HepG2 (cell line): Measurements from ENCODE around the gene SYNGAP1. TPM values are rescaled to one million over a fixed set of nuclear protein-coding genes. Genes with fewer than 3 reads are reported as not detected.

Source experiments
- ATAC-seq: fragments of 200-7000 bp; cut with Tn5 transposase; 3 replicates; pipeline ENCODE4 v1.9.1; 2020; ENCODE audit warnings: mild to moderate bottlenecking, moderate library complexity
- BruUV-seq: library from RNA; stranded (reverse); fragments of 400-500 nt; replicated peaks from 2 replicates; lab custom pipeline; 2021; lab: Mats Ljungman, UMichigan
- CTCF ChIA-PET: fragments of 300-600 bp; formaldehyde crosslinking; extraction: SDS; loops from one replicate; lab custom pipeline; 2021; ENCODE audit warnings: low total read pairs, inconsistent platforms, low intra/inter-chr PET ratio; lab: Yijun Ruan, JAX
- POLR2A ChIA-PET: fragments of 350-600 bp; sonication (Branson Sonifier 250); formaldehyde crosslinking; loops from one replicate; lab custom pipeline; 2020; ENCODE audit warnings: antibody characterized with exemption, inconsistent platforms; lab: Yijun Ruan, JAX
- DNase-seq: peaks from one replicate; pipeline ENCODE4 v3.0.0-alpha.2; 2015; ENCODE audit warnings: low spot score
- FAIRE-seq: peaks from 3 replicates; lab custom pipeline; 2011; peaks lifted over from hg19 to GRCh38; lab: Jason Lieb, UNC
- H2AFZ ChIP-seq: one replicate; pipeline ENCODE4 v1.6.1; 2011; ENCODE audit warnings: low read length, inconsistent platforms
- H3K27ac ChIP-seq: fragments of 300-600 bp; 3 replicates; pipeline ENCODE4 v1.8.0; 2011; ENCODE audit warnings: mixed run types, mild to moderate bottlenecking, mixed read lengths, low read length, inconsistent platforms; ENCODE audit not compliant: insufficient read depth; ENCODE audit errors: extremely low read length
- H3K27me3 ChIP-seq, 2 experiments: fragments of 200-600 bp in 1 of 2; 2 replicates in 1 of 2; 3 replicates in 1 of 2; pipeline versions ENCODE4 v1.6.0 to v1.8.0; 2011; ENCODE audit warnings: low read length in 2 of 2, mild to moderate bottlenecking in 2 of 2, moderate library complexity in 2 of 2, inconsistent platforms in 1 of 2; ENCODE audit not compliant: insufficient read depth in 2 of 2, control insufficient read depth in 1 of 2
- H3K36me3 ChIP-seq, 2 experiments: fragments of 200-600 bp in 1 of 2; replicated peaks in 1 of 2; 2 replicates in 1 of 2; 3 replicates in 1 of 2; pipeline versions ENCODE4 v1.5.1 to v1.8.0; 2011; ENCODE audit warnings: low read length in 2 of 2, inconsistent platforms in 1 of 2; ENCODE audit not compliant: insufficient read depth in 2 of 2, control insufficient read depth in 1 of 2
- H3K4me1 ChIP-seq: 2 replicates; pipeline ENCODE4 v1.5.1; 2012; ENCODE audit warnings: low read length, inconsistent platforms; ENCODE audit not compliant: insufficient read depth
- H3K4me2 ChIP-seq: 2 replicates; pipeline ENCODE4 v1.6.0; 2011; ENCODE audit warnings: low read depth, low read length, inconsistent platforms
- H3K4me3 ChIP-seq, 3 experiments: fragments of 200-600 bp in 1 of 3; sonication (generic), shearing (Covaris generic) in 1 of 3; replicated peaks in 1 of 3; 2 replicates each; pipeline ENCODE4 v1.5.1; 2011 to 2016; ENCODE audit warnings: low read length in 3 of 3, inconsistent platforms in 2 of 3, low read depth in 2 of 3, mild to moderate bottlenecking in 2 of 3, control low read depth in 1 of 3, mixed read lengths in 1 of 3; ENCODE audit not compliant: insufficient read depth in 1 of 3
- H3K79me2 ChIP-seq: one replicate; pipeline ENCODE4 v1.6.1; 2011; ENCODE audit warnings: low read length, inconsistent platforms; ENCODE audit not compliant: insufficient read depth
- H3K9ac ChIP-seq: 2 replicates; pipeline ENCODE4 v1.6.0; 2011; ENCODE audit warnings: mild to moderate bottlenecking, low read depth, low read length, inconsistent platforms; ENCODE audit not compliant: insufficient read depth
- H3K9me3 ChIP-seq: 2 replicates; pipeline ENCODE4 v1.5.1; 2012; ENCODE audit warnings: mild to moderate bottlenecking, low read length
- H4K20me1 ChIP-seq: 2 replicates; pipeline ENCODE4 v1.6.0; 2011; ENCODE audit warnings: inconsistent platforms, mild to moderate bottlenecking, low read length, moderate library complexity; ENCODE audit not compliant: insufficient read depth
- BHLHE40 ChIP-seq: IDR thresholded peaks from 2 replicates; pipeline ENCODE4 v1.6.1; 2011; ENCODE audit warnings: low read length, improper control_type of control experiment
- CENPT ChIP-seq: sonication (generic); formaldehyde crosslinking; IDR thresholded peaks from 2 replicates; pipeline ENCODE4 v1.8.0; 2022; ENCODE audit warnings: low read depth, mild to moderate bottlenecking, moderate library complexity, missing genetic modification reagents
- CREB1 ChIP-seq, 2 experiments: fragments of 450-650 bp in 1 of 2; IDR thresholded peaks; 2 replicates each; pipeline ENCODE4 v1.6.1; 2016 to 2017; ENCODE audit warnings: control low read depth in 1 of 2, mild to moderate bottlenecking in 1 of 2, missing compliant biosample characterization in 1 of 2, missing genetic modification characterization in 1 of 2
- GLMP ChIP-seq: sonication (generic); formaldehyde crosslinking; IDR thresholded peaks from 2 replicates; pipeline ENCODE4 v1.9.0; 2021; ENCODE audit warnings: missing genetic modification reagents, mild to moderate bottlenecking, borderline replicate concordance
- KLF11 ChIP-seq: IDR thresholded peaks from 2 replicates; pipeline ENCODE4 v1.6.1; 2016; ENCODE audit warnings: missing compliant biosample characterization
- PAWR ChIP-seq: sonication (generic); formaldehyde crosslinking; IDR thresholded peaks from 2 replicates; pipeline ENCODE4 v1.4.0; 2020; ENCODE audit warnings: missing genetic modification reagents, mild to moderate bottlenecking, borderline replicate concordance
- PRDM10 ChIP-seq: sonication (generic); formaldehyde crosslinking; IDR thresholded peaks from 2 replicates; pipeline ENCODE4 v1.4.0; 2020; ENCODE audit warnings: low read depth, missing genetic modification reagents
- SIX4 ChIP-seq: sonication (generic); formaldehyde crosslinking; IDR thresholded peaks from 2 replicates; pipeline ENCODE4 v1.4.0; 2020; ENCODE audit warnings: missing genetic modification reagents
- THAP7 ChIP-seq: sonication (generic); formaldehyde crosslinking; IDR thresholded peaks from 2 replicates; pipeline ENCODE4 v1.8.1; 2023; ENCODE audit warnings: mild to moderate bottlenecking, missing genetic modification reagents
- ZBTB14 ChIP-seq: sonication (generic); formaldehyde crosslinking; IDR thresholded peaks from 2 replicates; pipeline ENCODE4 v1.4.0; 2020; ENCODE audit warnings: missing genetic modification reagents
- ZFAT ChIP-seq: sonication (generic); formaldehyde crosslinking; conservative IDR thresholded peaks from 2 replicates; pipeline ENCODE4 v1.8.1; 2023; ENCODE audit warnings: missing genetic modification reagents, inconsistent platforms
- ZMYM3 ChIP-seq: sonication (generic); formaldehyde crosslinking; IDR thresholded peaks from 2 replicates; pipeline ENCODE4 v1.5.1; 2020; ENCODE audit warnings: mild to moderate bottlenecking, missing genetic modification reagents
- ZNF326 ChIP-seq: sonication (generic); formaldehyde crosslinking; IDR thresholded peaks from 2 replicates; pipeline ENCODE4 v1.4.0; 2020; ENCODE audit warnings: missing genetic modification reagents, borderline replicate concordance
- ZNF446 ChIP-seq: sonication (generic); formaldehyde crosslinking; IDR thresholded peaks from 2 replicates; pipeline ENCODE4 v1.5.0; 2020; ENCODE audit warnings: mild to moderate bottlenecking, missing genetic modification reagents
- ZNF468 ChIP-seq: sonication (generic); formaldehyde crosslinking; IDR thresholded peaks from 2 replicates; pipeline ENCODE4 v1.8.0; 2022; ENCODE audit warnings: mild to moderate bottlenecking, moderate library complexity, missing genetic modification reagents
- ZNF549 ChIP-seq: sonication (generic); formaldehyde crosslinking; IDR thresholded peaks from 2 replicates; pipeline ENCODE4 v1.5.0; 2020; ENCODE audit warnings: missing genetic modification reagents
- ZNF639 ChIP-seq: conservative IDR thresholded peaks from 2 replicates; pipeline ENCODE4 v1.6.1; 2018; ENCODE audit warnings: missing genetic modification reagents
- WGBS: methylation state at CpG from one replicate; pipeline ENCODE4 v1.1.6; 2017; ENCODE audit warnings: low lambda C conversion rate; 5-methylcytosine and 5-hydroxymethylcytosine counted together
- in situ Hi-C: cut with HindIII; loops from 2 replicates; pipeline ENCODE4 v1.10.0; 2017; ENCODE audit warnings: low pct_unique_long_range_greater_than_20kb; ENCODE audit not compliant: extremely low pct_ligation_motif_present
- intact Hi-C: fragments of 100-400 bp; cut with micrococcal nuclease; formaldehyde crosslinking; loops from one replicate; pipeline ENCODE4 v1.10.0; 2022; ENCODE audit not compliant: unreplicated experiment
- polyA plus RNA-seq, 8 experiments: library from polyadenylated mRNA; depleted of rRNA in 3 of 8; stranded (reverse) in 7 of 8; unstranded in 1 of 8; fragments of >200 nt; fragmentation: Illumina TruSeq in 4 of 8; extraction: Trizol in 4 of 8; gene quantifications; 2 replicates each; pipeline versions ENCODE4 v1.2.1 to v1.2.3, GENCODE V29; 2011 to 2016; ENCODE audit warnings: low read depth in 4 of 8, missing spikeins in 1 of 8, mixed read lengths in 1 of 8; ENCODE audit not compliant: insufficient read depth in 1 of 8
- total RNA-seq, 5 experiments: library from RNA; depleted of rRNA; stranded (reverse); fragments of >200 nt; fragmentation: Illumina TruSeq; extraction: Trizol; gene quantifications; 2 replicates each; pipeline ENCODE4 v1.2.3, GENCODE V29; 2016; ENCODE audit warnings: low read depth in 1 of 5

SYNGAP1 gene
- total and polyA plus RNA-seq, 2 of the 13 experiments (the other 11 are each of a cell fraction or from before 2014, with no cell fraction given): 0.75 to 1.1 TPM

GRCh38 chr6:33451606-33452005, 31.7 kb downstream of the SYNGAP1 start (continued):
- TF ChIP-seq THAP7 (CRISPR knock-in tag) (no peak), ZNF468 (CRISPR knock-in tag) (no peak), ZNF549 (no peak), ZFAT (CRISPR knock-in tag) (no peak), CREB1 (IDR thresholded peaks at IDR 0.05) (no peak), CREB1 (CRISPR knock-in tag; IDR thresholded peaks at IDR 0.05) (no peak), ZNF326 (CRISPR knock-in tag) (no peak), ZNF446 (no peak)

GRCh38 chr6:33452496-33452895, 32.6 kb downstream of the SYNGAP1 start:
- no peak overlapping the region for H3K27ac ChIP-seq
- POLR2A ChIA-PET: no interaction called here
- H2AFZ ChIP-seq: no peak overlapping the region
- no peak overlapping the region for H3K4me2 ChIP-seq
- H3K79me2 ChIP-seq: peaks cover 15% of the 10 kb centered on the region
- CTCF ChIA-PET: no interaction called here
- peaks cover 20% of the 10 kb centered on the region for H3K4me1 ChIP-seq
- intact Hi-C loops: no loop called here
- ATAC-seq: no peak
- no peak overlapping the region for H3K4me3 ChIP-seq
- H3K9me3 ChIP-seq: no peaks in the 10 kb centered on the region
- BruUV-seq: no TSS peak
- 98% methylated on average over 4 of the region's 4 CpGs for WGBS
- in situ Hi-C loops: no loop called here
- DNase-seq: no peak
- no peak overlapping the region for H3K9ac ChIP-seq
- H4K20me1 ChIP-seq: no peaks in the 10 kb centered on the region
- H3K36me3 ChIP-seq: peaks cover 0 to 9% of the 10 kb centered on the region in 2 experiments; a peak in 3 of 5 replicates
- H3K27me3 ChIP-seq: no peaks in the 10 kb centered on the region; a peak in 1 of 5 replicates
- no peak for FAIRE-seq
- TF ChIP-seq CENPT (no peak), ZBTB14 (CRISPR knock-in tag) (no peak), PRDM10 (CRISPR knock-in tag) (no peak), ZMYM3 (no peak), SIX4 (CRISPR knock-in tag) (no peak), PAWR (no peak), KLF11 (CRISPR knock-in tag) (no peak), GLMP (CRISPR knock-in tag) (no peak), ZNF639 (CRISPR knock-in tag) (no peak), BHLHE40 (no peak)
